WTC11 (cell line): ENCODE results near the gene KRT83.

Experiments used
- CTCF ChIP-seq: fragments of 200-600 bp; IDR thresholded peaks from 2 replicates; pipeline ENCODE4 v1.8.0; 2022; ENCODE audit warnings: antibody characterized with exemption
- E2F4 ChIP-seq: sonication (generic); formaldehyde crosslinking; IDR thresholded peaks from 2 replicates; pipeline ENCODE4 v1.8.1; 2022; ENCODE audit warnings: low read depth, mild to moderate bottlenecking, moderate library complexity, missing genetic modification reagents, borderline replicate concordance
- FOXJ3 ChIP-seq: sonication (generic); formaldehyde crosslinking; IDR thresholded peaks from 2 replicates; pipeline ENCODE4 v1.9.0; 2021; ENCODE audit warnings: missing genetic modification reagents, mild to moderate bottlenecking, borderline replicate concordance
- MAX ChIP-seq: sonication (generic); formaldehyde crosslinking; IDR thresholded peaks from 2 replicates; pipeline ENCODE4 v1.8.0; 2022; ENCODE audit warnings: mild to moderate bottlenecking, missing genetic modification reagents
- MYBL2 ChIP-seq: sonication (generic); formaldehyde crosslinking; IDR thresholded peaks from 2 replicates; pipeline ENCODE4 v1.8.1; 2023; ENCODE audit warnings: mild to moderate bottlenecking, moderate library complexity, missing genetic modification reagents
- NFATC4 ChIP-seq: fragments of 250-450 bp; sonication (Bioruptor Pico); IDR thresholded peaks from 2 replicates; pipeline ENCODE4 v1.9.0; 2021; ENCODE audit warnings: mild to moderate bottlenecking
- PRDM15 ChIP-seq: sonication (generic); formaldehyde crosslinking; IDR thresholded peaks from 2 replicates; pipeline ENCODE4 v1.8.0; 2022; ENCODE audit warnings: missing genetic modification reagents
- RELA ChIP-seq: sonication (generic); formaldehyde crosslinking; IDR thresholded peaks from 2 replicates; pipeline ENCODE4 v1.8.1; 2022; ENCODE audit warnings: missing genetic modification reagents, mild to moderate bottlenecking, borderline replicate concordance
- SOX15 ChIP-seq: fragments of 250-450 bp; sonication (Bioruptor Pico); IDR thresholded peaks from 2 replicates; pipeline ENCODE4 v1.9.0; 2021; ENCODE audit warnings: mild to moderate bottlenecking
- ZNF121 ChIP-seq: sonication (generic); formaldehyde crosslinking; IDR thresholded peaks from 2 replicates; pipeline ENCODE4 v1.8.0; 2023; ENCODE audit warnings: missing genetic modification reagents
- ZNF232 ChIP-seq: sonication (generic); formaldehyde crosslinking; IDR thresholded peaks from 2 replicates; pipeline ENCODE4 v1.8.0; 2022; ENCODE audit warnings: mild to moderate bottlenecking, missing genetic modification reagents
- TF ChIP-seq, protein P1 (sequence below): sonication (generic); formaldehyde crosslinking; IDR thresholded peaks from 2 replicates; pipeline ENCODE4 v1.8.1; 2023; ENCODE audit warnings: mild to moderate bottlenecking, missing genetic modification reagents, moderate library complexity
- TF ChIP-seq, protein P2 (sequence below): sonication (generic); formaldehyde crosslinking; IDR thresholded peaks from 2 replicates; pipeline ENCODE4 v1.8.1; 2023; ENCODE audit warnings: mild to moderate bottlenecking, missing genetic modification reagents

DNA sequence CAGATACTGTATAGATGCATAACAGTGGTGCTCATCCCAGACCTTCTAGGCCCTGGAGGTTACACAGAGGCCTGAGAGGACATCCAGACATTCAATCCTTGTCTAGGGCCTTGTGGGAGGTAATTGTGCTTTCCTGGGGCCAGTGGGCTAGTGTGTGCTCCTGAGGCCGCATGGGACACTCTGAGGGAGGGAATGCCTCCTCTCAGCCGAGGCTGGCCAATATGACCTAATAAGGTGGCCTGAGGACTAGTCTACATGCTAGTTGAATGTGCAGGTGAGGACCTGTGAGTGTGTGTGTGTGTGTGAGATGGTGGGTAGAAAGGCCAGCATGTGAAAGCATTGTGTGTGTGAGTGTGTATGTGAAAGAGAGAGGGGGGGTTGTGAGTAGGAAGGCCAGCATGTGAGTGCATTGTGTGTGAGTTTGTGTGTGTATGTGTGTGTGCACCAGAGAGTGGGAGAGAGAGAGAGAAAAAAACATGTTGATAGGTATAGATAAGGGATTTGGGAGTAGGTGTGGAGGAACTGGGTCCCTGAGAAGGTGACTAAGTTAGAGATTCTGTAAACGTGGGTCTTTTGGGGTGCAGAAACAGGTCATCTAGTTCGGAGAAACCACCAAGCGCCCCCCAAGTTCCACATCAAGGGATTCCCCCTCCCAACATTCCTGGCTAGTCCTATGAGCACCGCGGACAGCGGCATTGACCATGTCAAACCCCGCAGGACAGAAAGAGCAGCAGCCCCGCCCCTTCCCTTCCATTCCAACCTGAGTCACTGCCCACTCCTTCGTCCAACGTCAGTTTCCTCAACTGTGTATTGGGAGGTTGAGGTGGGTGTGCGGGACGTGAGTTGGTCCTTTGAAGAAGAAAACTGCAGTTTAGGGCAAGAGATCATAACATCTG is 20.2 kb downstream of the KRT83 start:
- TF ChIP-seq ZNF121 (CRISPR knock-in tag) (no peak), CTCF (no peak), ZNF232 (CRISPR knock-in tag) (no peak), E2F4 (no peak), PRDM15 (CRISPR knock-in tag) (no peak), NFATC4 (CRISPR knock-in tag) (no peak), MAX (CRISPR knock-in tag) (no peak), FOXJ3 (CRISPR knock-in tag) (no peak), SOX15 (CRISPR knock-in tag) (no peak), MYBL2 (no peak), RELA (no peak)
- TF ChIP-seq, protein P1, sequence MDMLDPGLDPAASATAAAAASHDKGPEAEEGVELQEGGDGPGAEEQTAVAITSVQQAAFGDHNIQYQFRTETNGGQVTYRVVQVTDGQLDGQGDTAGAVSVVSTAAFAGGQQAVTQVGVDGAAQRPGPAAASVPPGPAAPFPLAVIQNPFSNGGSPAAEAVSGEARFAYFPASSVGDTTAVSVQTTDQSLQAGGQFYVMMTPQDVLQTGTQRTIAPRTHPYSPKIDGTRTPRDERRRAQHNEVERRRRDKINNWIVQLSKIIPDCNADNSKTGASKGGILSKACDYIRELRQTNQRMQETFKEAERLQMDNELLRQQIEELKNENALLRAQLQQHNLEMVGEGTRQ (CRISPR knock-in tag) = no peak
- TF ChIP-seq, protein P2, sequence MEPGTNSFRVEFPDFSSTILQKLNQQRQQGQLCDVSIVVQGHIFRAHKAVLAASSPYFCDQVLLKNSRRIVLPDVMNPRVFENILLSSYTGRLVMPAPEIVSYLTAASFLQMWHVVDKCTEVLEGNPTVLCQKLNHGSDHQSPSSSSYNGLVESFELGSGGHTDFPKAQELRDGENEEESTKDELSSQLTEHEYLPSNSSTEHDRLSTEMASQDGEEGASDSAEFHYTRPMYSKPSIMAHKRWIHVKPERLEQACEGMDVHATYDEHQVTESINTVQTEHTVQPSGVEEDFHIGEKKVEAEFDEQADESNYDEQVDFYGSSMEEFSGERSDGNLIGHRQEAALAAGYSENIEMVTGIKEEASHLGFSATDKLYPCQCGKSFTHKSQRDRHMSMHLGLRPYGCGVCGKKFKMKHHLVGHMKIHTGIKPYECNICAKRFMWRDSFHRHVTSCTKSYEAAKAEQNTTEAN = no peak
